AML-193 (cell line): ENCODE results near the gene TEX13A.

ENCODE experiments used
- DNase-seq, 2 experiments: peaks; one replicate each; lab custom pipeline; 2025; lab: John Stamatoyannopoulos, UW

The TEX13A gene

GRCh38 chrX:105173071-105173470, 47.4 kb downstream of the TEX13A start:
- no peak for DNase-seq
